Right lobe of liver (tissue), 6 donors: ENCODE data around the gene FTO. TPM values are rescaled to one million over a fixed set of nuclear protein-coding genes. Genes with fewer than 3 reads are reported as not detected.

ENCODE experiments used
- ATAC-seq, 4 donors: fragments of 200-7000 bp; cut with Tn5 transposase; one replicate each; pipeline ENCODE4 v1.9.1; 2020; ENCODE audit warnings: mild to moderate bottlenecking in 4 of 4, moderate library complexity in 4 of 4
- DNase-seq, 3 donors: peaks; one replicate each; pipeline ENCODE4 v3.0.0-alpha.2; 2020
- H3K27ac ChIP-seq, 3 donors: fragments of 200-600 bp; one replicate each; pipeline ENCODE4 v1.8.0; 2022
- H3K27me3 ChIP-seq, 2 donors: fragments of 200-600 bp; one replicate each; pipeline ENCODE4 v1.8.0; 2022
- H3K36me3 ChIP-seq, 4 donors: fragments of 200-600 bp; sonication (generic) in 1 of 4; one replicate each; pipeline versions ENCODE4 v1.5.1 to v1.8.0; 2017 to 2022; ENCODE audit warnings: control low read depth in 1 of 4
- H3K4me1 ChIP-seq, 4 donors: fragments of 200-600 bp; sonication (generic) in 1 of 4; one replicate each; pipeline versions ENCODE4 v1.5.1 to v1.8.0; 2017 to 2022; ENCODE audit warnings: control low read depth in 1 of 4
- H3K4me3 ChIP-seq, 3 donors: fragments of 200-600 bp; one replicate each; pipeline ENCODE4 v1.8.0; 2022
- H3K9me3 ChIP-seq, 4 donors: fragments of 200-600 bp; sonication (generic) in 1 of 4; one replicate each; pipeline versions ENCODE4 v1.5.1 to v1.8.0; 2017 to 2022; ENCODE audit warnings: control low read depth in 1 of 4
- POLR2A ChIP-seq: fragments of 450-650 bp; IDR thresholded peaks from one replicate; pipeline ENCODE4 v1.6.1; 2017; ENCODE audit warnings: antibody characterized with exemption, mild to moderate bottlenecking
- WGBS: methylation state at CpG from one replicate; pipeline ENCODE4 v1.1.6; 2018; ENCODE audit warnings: low coverage, low lambda C conversion rate; ENCODE audit not compliant: insufficient coverage; ENCODE audit errors: missing lambda C conversion rate; 5-methylcytosine and 5-hydroxymethylcytosine counted together
- intact Hi-C, 2 donors: fragments of 100-400 bp; cut with DNase I; formaldehyde crosslinking; loops; one replicate each; pipeline versions ENCODE4 v1.11.2 to v1.14.1; 2022
- total RNA-seq, 6 experiments: library from RNA; depleted of rRNA in 2 of 6; stranded (reverse); fragments of >200 nt in 2 of 6; fragmentation: NEBNext Ultra II Directional in 3 of 6; extraction: Animal tissue kit (Norgen Biotek cat#: 25700) in 3 of 6; gene quantifications; one replicate each; pipeline versions ENCODE4 v1.1.0 to v1.2.4, GENCODE V29; 2016 to 2023
- TF ChIP-seq, protein P1 (sequence below), 4 donors: fragments of 200-600 bp in 3 of 4; fragments of 450-650 bp in 1 of 4; IDR thresholded peaks; one replicate each; pipeline versions ENCODE4 v1.5.1 to v1.8.0; 2016 to 2022; ENCODE audit warnings: antibody characterized with exemption in 4 of 4, mild to moderate bottlenecking in 2 of 4
- donor health status: DM: no; HTN: yes; CAD: no.
- donor health status: DM: no; HTN: no; CAD: no.
- donor health status: DM: no; HTN: no; CAD: no.
- donor health status: DM: no; HTN: yes; CAD: no.
- donor health status: DM: no; HTN: yes; CAD: no.

FTO gene
- total RNA-seq, 6 experiments from 2014 or later, result 28.9 to 51.6 (median 33.6) TPM

DNA sequence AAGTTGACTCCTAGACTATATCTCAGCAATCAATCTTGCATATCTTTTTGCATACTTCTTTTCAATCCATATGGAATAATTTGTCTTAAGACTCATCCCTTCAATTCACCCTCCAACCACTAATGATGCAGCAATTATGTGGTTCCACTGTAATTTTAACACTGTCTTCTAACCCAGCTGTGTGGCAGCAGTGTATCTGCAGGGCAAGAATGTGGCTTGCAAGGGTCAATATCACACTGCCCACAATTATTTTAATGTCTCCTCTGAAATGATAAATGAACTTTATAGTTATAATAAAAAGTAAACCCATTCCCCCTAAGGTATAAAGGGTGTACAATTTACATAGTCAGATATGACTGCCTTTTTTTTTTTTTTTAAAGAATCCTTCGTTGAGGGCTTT is 48.6 kb downstream of the FTO start:
- Histone ChIP-seq H3K9me3 (no peaks in the 10 kb centered on the region), H3K4me3 (no peak overlapping the region), H3K27me3 (no peaks in the 10 kb centered on the region), H3K36me3 (no peaks in the 10 kb centered on the region), H3K4me1 (peaks cover 0 to 19% (median 5%) of the 10 kb centered on the region in 4 donors), H3K27ac (no peak overlapping the region)
- intact Hi-C loops, result no loop called here
- no peak for ATAC-seq
- TF ChIP-seq, protein P1, sequence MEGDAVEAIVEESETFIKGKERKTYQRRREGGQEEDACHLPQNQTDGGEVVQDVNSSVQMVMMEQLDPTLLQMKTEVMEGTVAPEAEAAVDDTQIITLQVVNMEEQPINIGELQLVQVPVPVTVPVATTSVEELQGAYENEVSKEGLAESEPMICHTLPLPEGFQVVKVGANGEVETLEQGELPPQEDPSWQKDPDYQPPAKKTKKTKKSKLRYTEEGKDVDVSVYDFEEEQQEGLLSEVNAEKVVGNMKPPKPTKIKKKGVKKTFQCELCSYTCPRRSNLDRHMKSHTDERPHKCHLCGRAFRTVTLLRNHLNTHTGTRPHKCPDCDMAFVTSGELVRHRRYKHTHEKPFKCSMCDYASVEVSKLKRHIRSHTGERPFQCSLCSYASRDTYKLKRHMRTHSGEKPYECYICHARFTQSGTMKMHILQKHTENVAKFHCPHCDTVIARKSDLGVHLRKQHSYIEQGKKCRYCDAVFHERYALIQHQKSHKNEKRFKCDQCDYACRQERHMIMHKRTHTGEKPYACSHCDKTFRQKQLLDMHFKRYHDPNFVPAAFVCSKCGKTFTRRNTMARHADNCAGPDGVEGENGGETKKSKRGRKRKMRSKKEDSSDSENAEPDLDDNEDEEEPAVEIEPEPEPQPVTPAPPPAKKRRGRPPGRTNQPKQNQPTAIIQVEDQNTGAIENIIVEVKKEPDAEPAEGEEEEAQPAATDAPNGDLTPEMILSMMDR (IDR thresholded peaks at IDR 0.05), result no peak
- TF ChIP-seq POLR2A, result no peak
- 89% methylated on average over 1 of the region's 1 CpG for WGBS
- no peak for DNase-seq

DNA sequence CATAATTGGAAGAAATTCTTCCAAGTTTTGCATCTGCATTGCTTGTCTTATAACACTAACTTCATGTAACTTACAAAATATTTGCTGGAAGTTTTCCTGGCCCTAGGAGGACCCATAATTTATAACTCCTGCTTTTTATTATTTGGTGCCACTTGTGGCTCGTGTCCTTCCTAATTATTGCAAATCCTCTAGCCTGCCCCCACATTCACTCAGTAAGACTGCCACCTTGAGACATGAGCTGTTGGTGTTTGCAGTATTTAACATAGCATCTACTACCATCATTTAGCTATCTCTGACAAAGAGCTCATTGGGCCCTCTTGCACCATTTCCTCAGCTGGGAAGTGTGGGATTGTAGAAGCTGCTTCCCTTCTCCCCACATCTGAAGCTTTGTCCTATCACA is 49.5 kb downstream of the FTO start:
- 83% methylated on average over 1 of the region's 1 CpG for WGBS
- Histone ChIP-seq H3K36me3 (no peaks in the 10 kb centered on the region), H3K4me1 (peaks cover 0 to 25% (median 5%) of the 10 kb centered on the region in 4 donors), H3K9me3 (no peaks in the 10 kb centered on the region), H3K27ac (no peak overlapping the region), H3K4me3 (no peak overlapping the region), H3K27me3 (no peaks in the 10 kb centered on the region)
- DNase-seq (no peak), ATAC-seq (no peak)
- no peak for TF ChIP-seq POLR2A
- TF ChIP-seq, protein P1 (IDR thresholded peaks at IDR 0.05), result no peak
- intact Hi-C loops, result no loop called here

DNA sequence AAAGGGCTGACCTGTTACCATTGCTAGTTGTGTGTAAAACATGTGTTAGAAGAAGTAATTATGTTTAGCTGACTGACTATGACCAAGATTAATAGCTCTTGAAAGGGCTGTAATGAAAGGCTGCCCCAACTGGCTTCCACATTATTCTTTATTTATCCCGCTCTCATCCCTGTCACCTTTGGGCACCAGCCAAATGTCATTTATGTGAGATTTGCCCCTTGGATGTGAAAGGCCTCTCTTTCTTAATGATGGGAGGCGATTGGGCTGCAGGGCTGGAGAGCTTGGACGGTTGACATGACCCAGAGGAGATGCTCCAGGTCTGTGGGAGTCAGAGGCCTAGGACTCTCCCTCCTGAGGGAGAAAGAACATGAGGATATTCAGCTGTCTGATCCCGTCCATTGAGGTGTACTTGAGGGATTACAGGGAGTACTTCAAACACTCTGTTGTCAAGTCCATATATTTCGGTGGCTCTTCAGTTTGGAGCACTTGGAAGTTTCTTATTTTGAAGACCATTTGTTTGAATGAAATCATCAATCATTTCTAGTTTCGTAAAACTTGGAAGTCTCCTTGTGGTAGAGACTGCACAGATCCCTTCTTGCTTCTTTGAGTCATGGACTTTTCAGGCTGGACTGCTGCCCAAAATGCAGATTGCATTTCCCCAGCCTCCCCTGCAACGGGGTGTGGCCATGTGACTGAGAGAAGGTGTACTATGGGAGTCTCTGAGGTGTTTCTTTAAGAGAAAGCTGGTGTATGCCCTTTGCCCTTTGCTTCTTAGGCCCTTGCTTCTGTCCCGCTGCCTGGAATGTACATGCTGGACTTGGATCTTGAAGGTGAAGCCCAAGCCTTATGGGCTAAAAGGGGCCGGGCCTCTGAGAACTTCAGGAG is 51.3 kb downstream of the FTO start:
- Histone ChIP-seq H3K27me3 (no peaks in the 10 kb centered on the region), H3K4me1 (peaks cover 0 to 25% (median 5%) of the 10 kb centered on the region in 4 donors), H3K36me3 (no peaks in the 10 kb centered on the region), H3K9me3 (no peaks in the 10 kb centered on the region), H3K4me3 (no peak overlapping the region), H3K27ac (no peak overlapping the region)
- intact Hi-C loops, result no loop called here
- DNase-seq, result no peak
- no peak for TF ChIP-seq POLR2A
- TF ChIP-seq, protein P1 (IDR thresholded peaks at IDR 0.05), result no peak
- peak in 1 of 4 donors; percentile 31 for ATAC-seq
- WGBS, result 81% methylated on average over 6 of the region's 9 CpGs

DNA sequence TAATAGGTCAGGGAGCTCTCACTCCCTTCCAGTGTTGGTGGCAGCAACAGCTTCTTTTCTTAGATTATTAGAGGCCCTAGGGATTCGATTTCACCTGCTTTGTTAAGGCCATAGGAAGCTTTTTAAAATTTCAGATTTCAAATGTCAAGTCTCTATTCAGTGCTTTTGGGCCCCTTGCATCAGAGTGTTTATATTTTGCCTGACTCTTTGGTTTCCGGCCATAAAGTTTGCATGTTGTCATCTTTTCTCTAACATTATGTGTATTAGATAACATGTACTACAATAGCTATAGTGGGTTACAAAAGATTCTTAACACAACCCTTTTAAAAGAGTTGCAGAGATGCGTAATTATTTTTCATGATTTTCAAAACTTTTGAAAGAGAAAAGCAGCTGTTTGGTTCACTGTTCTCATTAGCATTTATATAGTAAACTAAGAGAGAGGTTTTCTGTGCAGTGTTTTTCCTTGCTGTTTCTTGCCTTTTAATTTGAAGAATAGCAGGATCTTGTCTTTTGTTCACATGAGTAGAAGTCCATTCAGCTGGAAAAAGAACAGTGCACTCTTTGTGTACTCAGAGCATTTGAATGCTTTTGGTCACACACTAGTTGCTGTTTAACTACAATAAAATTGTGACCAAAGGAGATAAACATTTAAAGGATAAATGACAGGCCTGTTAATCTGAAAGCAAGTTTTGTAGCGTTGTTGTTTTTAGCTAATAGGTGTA is 52.5 kb downstream of the FTO start:
- intact Hi-C loops, result no loop called here
- H3K27ac ChIP-seq, result peak overlapping the region in 2 of 3 donors; percentile 1 to 17
- no peaks in the 10 kb centered on the region for H3K27me3 ChIP-seq
- peaks cover 0 to 30% (median 5%) of the 10 kb centered on the region in 4 donors for H3K4me1 ChIP-seq
- H3K36me3 ChIP-seq, result no peaks in the 10 kb centered on the region
- ATAC-seq (peak; percentile 74 to 78 (median 76)), DNase-seq (no peak)
- WGBS, result 44% methylated on average over 4 of the region's 4 CpGs
- H3K9me3 ChIP-seq, result no peaks in the 10 kb centered on the region
- H3K4me3 ChIP-seq, result no peak overlapping the region
- no peak for TF ChIP-seq POLR2A
- TF ChIP-seq, protein P1 (IDR thresholded peaks at IDR 0.05), result no peak
